ENCODE results near the gene EXOSC5.
A peak's percentile ranks its signal among the peaks of the same experiment; 100 is the strongest.
"Not testable (repeated sequence)": the region's sequence is repeated elsewhere in the genome, so short reads cannot be mapped to it uniquely, and the experiment has no call there.

Gene EXOSC5

DNA sequence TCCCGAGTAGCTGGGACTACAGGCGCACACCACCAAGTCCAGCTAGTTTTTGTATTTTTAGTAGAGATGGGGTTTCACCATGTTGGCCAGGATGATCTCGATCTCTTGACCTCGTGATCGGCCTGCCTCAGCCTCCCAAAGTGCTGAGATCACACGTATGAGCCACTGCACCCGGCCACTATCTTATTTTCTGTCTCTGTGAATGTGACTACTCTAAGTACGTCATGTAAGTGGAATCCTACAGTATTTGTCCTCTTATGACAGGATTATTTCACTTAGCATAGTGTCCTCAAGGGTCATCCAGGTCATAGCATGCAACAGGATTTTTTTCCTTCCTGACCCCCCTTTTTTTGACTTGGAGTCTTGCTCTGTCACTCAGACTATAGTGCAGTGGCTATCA, 25.6 kb downstream of the EXOSC5 start:
- Histone ChIP-seq H3K4me3 (ENCODE audit: low read length) (no peak overlapping the region), H3K27me3 (ENCODE audit: control insufficient read depth, insufficient read depth, low read length) (no peaks in the 10 kb centered on the region), H3K27ac (ENCODE audit: low read length) (no peak overlapping the region), H3K9me3 (ENCODE audit: control insufficient read depth, insufficient read depth, low read length) (no peaks in the 10 kb centered on the region), H3K36me3 (ENCODE audit: control insufficient read depth, insufficient read depth, low read length) (no peaks in the 10 kb centered on the region), H3K4me1 (ENCODE audit: control insufficient read depth, insufficient read depth, low read length) (no peaks in the 10 kb centered on the region)
- DNase-seq (ENCODE audit: low read depth, low spot score) = no peak
- no CpG with 5 or more reads among the region's 8 CpGs for WGBS (ENCODE audit: insufficient coverage, insufficient read length)

GRCh38 chr19:41371119-41371518, 26.0 kb downstream of the EXOSC5 start:
- not testable (repeated sequence) for DNase-seq (ENCODE audit: low read depth, low spot score); H3K27me3 ChIP-seq (ENCODE audit: control insufficient read depth, insufficient read depth, low read length); H3K4me1 ChIP-seq (ENCODE audit: control insufficient read depth, insufficient read depth, low read length); H3K36me3 ChIP-seq (ENCODE audit: control insufficient read depth, insufficient read depth, low read length); H3K27ac ChIP-seq (ENCODE audit: low read length); H3K9me3 ChIP-seq (ENCODE audit: control insufficient read depth, insufficient read depth, low read length); H3K4me3 ChIP-seq (ENCODE audit: low read length)
- no CpG with 5 or more reads among the region's 5 CpGs for WGBS (ENCODE audit: insufficient coverage, insufficient read length)

DNA sequence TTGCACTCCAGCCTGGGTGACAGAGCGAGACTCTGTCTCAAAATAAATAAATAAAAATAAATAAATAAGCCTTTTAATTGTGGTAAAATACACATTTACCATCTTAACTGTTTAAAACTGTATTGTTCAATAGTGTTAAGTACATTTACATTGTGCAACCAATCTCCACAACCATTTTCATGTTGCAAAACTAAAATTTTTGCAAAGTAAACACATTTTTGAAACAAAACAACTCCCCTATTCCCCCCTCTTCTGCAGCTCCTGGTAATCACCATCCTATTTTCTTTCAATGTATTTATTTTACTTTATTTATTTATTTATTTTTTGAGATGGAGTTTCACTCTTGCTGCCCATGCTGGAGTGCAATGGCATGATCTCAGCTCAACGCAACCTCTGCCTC, 27.4 kb downstream of the EXOSC5 start:
- Histone ChIP-seq H3K9me3 (ENCODE audit: control insufficient read depth, insufficient read depth, low read length) (no peaks in the 10 kb centered on the region), H3K36me3 (ENCODE audit: control insufficient read depth, insufficient read depth, low read length) (no peaks in the 10 kb centered on the region), H3K27me3 (ENCODE audit: control insufficient read depth, insufficient read depth, low read length) (no peaks in the 10 kb centered on the region), H3K27ac (ENCODE audit: low read length) (no peak overlapping the region), H3K4me3 (ENCODE audit: low read length) (no peak overlapping the region), H3K4me1 (ENCODE audit: control insufficient read depth, insufficient read depth, low read length) (no peaks in the 10 kb centered on the region)
- no peak for DNase-seq (ENCODE audit: low read depth, low spot score)
- no CpG with 5 or more reads among the region's 2 CpGs for WGBS (ENCODE audit: insufficient coverage, insufficient read length)

GRCh38 chr19:41367848-41368301, 29.3 kb downstream of the EXOSC5 start:
- no peak for DNase-seq (ENCODE audit: low read depth, low spot score)
- WGBS (ENCODE audit: insufficient coverage, insufficient read length) = no CpG with 5 or more reads among the region's 6 CpGs
- H3K4me1 ChIP-seq (ENCODE audit: control insufficient read depth, insufficient read depth, low read length) = no peaks in the 10 kb centered on the region
- H3K36me3 ChIP-seq (ENCODE audit: control insufficient read depth, insufficient read depth, low read length) = no peaks in the 10 kb centered on the region
- H3K27me3 ChIP-seq (ENCODE audit: control insufficient read depth, insufficient read depth, low read length) = no peaks in the 10 kb centered on the region
- H3K9me3 ChIP-seq (ENCODE audit: control insufficient read depth, insufficient read depth, low read length) = no peaks in the 10 kb centered on the region
- H3K4me3 ChIP-seq (ENCODE audit: low read length) = no peak overlapping the region
- no peak overlapping the region for H3K27ac ChIP-seq (ENCODE audit: low read length)

DNA sequence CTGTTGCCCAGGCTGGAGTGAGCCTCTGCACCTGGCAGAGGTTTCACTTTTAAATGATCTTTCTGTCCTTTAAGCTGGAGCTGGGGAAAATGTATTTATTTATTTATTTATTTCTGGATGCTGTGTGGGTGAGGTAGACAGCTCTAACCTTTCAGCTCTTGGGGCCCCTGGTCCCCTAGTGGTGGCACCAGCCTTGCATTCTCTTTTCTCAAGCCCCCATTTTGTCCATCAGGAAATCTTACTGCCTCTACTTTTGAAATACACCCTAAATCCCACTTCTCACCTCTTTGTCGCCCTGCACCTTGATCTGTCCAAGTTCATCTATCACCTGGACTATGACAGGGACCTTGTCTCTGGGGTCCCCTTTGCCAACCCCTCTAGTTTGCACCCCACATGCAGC, 31.1 kb downstream of the EXOSC5 start:
- Histone ChIP-seq H3K4me3 (ENCODE audit: low read length) (no peak overlapping the region), H3K36me3 (ENCODE audit: control insufficient read depth, insufficient read depth, low read length) (no peaks in the 10 kb centered on the region), H3K9me3 (ENCODE audit: control insufficient read depth, insufficient read depth, low read length) (no peaks in the 10 kb centered on the region), H3K27me3 (ENCODE audit: control insufficient read depth, insufficient read depth, low read length) (no peaks in the 10 kb centered on the region), H3K27ac (ENCODE audit: low read length) (no peak overlapping the region), H3K4me1 (ENCODE audit: control insufficient read depth, insufficient read depth, low read length) (no peaks in the 10 kb centered on the region)
- WGBS (ENCODE audit: insufficient coverage, insufficient read length) = no CpG with 5 or more reads among the region's 1 CpG
- DNase-seq (ENCODE audit: low read depth, low spot score) = no peak

DNA sequence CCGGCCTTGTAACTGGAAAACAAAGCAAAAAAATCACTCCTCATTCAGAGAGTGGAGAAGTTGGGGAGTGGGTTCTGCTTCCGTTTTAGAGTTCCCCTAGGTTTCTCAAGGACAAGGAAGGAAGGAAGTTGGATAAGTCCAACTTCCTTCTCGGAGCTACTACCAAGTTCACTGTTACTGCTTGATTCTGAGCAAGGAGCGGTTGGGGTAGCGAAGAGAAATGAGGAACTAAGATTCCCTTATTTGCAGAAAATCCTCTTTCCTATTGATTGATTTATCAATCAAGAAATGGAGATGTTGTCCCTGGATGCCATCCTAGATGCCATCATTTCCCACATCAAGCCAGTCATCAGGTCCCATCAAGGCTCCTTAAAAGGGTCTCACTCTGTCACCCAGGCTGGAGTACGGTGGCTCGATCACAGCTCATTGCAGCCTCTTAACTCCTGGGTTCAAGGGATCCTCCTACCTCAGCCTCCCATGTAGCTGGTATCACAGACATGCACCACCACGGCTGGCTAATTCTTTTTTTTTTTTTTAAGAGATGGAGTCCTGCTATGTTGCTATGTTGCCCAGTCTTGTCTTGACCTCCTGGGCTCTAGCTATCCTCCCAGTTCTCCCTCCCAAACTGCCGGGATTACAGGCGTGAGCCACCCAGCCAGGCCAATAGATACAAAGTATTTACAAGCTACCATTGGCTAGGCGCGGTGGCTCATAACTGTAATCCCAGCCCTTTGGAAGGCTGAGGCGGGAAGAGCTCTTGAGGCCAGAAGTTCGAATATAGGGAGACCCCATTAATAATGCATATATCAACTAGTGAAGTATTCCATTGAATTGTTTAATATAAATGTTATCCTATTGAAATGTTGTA, 32.4 kb downstream of the EXOSC5 start:
- Histone ChIP-seq H3K27ac (ENCODE audit: low read length) (no peak overlapping the region), H3K9me3 (ENCODE audit: control insufficient read depth, insufficient read depth, low read length) (no peaks in the 10 kb centered on the region), H3K27me3 (ENCODE audit: control insufficient read depth, insufficient read depth, low read length) (no peaks in the 10 kb centered on the region), H3K4me1 (ENCODE audit: control insufficient read depth, insufficient read depth, low read length) (no peaks in the 10 kb centered on the region), H3K4me3 (ENCODE audit: low read length) (peak overlapping the region; percentile 51; the same call in 1 of the 2 replicates), H3K36me3 (ENCODE audit: control insufficient read depth, insufficient read depth, low read length) (no peaks in the 10 kb centered on the region)
- WGBS (ENCODE audit: insufficient coverage, insufficient read length) = no CpG with 5 or more reads among the region's 14 CpGs
- no peak for DNase-seq (ENCODE audit: low read depth, low spot score)

- DNase-seq (ENCODE audit: low read depth, low spot score) = peak; percentile 97
- Histone ChIP-seq H3K27me3 (ENCODE audit: control insufficient read depth, insufficient read depth, low read length) (no peaks in the 10 kb centered on the region), H3K36me3 (ENCODE audit: control insufficient read depth, insufficient read depth, low read length) (no peaks in the 10 kb centered on the region), H3K4me3 (ENCODE audit: low read length) (peak within 1 kb of the TSS; percentile 71; the same call in 1 of the 2 replicates), H3K4me1 (ENCODE audit: control insufficient read depth, insufficient read depth, low read length) (no peaks in the 10 kb centered on the region), H3K27ac (ENCODE audit: low read length) (no peak within 1 kb of the TSS), H3K9me3 (ENCODE audit: control insufficient read depth, insufficient read depth, low read length) (no peaks in the 10 kb centered on the region)
- no CpG with 5 or more reads among the region's 56 CpGs for WGBS (ENCODE audit: insufficient coverage, insufficient read length)
Measured at GRCh38 chr19:41363753-41364523, 33.2 kb downstream of the EXOSC5 start, which contains the start of gene B9D2. B9D2 (minus strand) TSS chr19:41364149; CDS start chr19:41363519, 630 bp downstream.

- WGBS (ENCODE audit: insufficient coverage, insufficient read length) = no CpG with 5 or more reads among the region's 6 CpGs
- no peak for DNase-seq (ENCODE audit: low read depth, low spot score)
- Histone ChIP-seq H3K36me3 (ENCODE audit: control insufficient read depth, insufficient read depth, low read length) (no peaks in the 10 kb centered on the region), H3K27ac (ENCODE audit: low read length) (no peak overlapping the region), H3K9me3 (ENCODE audit: control insufficient read depth, insufficient read depth, low read length) (no peaks in the 10 kb centered on the region), H3K27me3 (ENCODE audit: control insufficient read depth, insufficient read depth, low read length) (no peaks in the 10 kb centered on the region), H3K4me3 (ENCODE audit: low read length) (peak overlapping the region; percentile 14; the same call in 1 of the 2 replicates), H3K4me1 (ENCODE audit: control insufficient read depth, insufficient read depth, low read length) (no peaks in the 10 kb centered on the region)
Measured at GRCh38 chr19:41363371-41363752, 33.8 kb downstream of the EXOSC5 start.

DNA sequence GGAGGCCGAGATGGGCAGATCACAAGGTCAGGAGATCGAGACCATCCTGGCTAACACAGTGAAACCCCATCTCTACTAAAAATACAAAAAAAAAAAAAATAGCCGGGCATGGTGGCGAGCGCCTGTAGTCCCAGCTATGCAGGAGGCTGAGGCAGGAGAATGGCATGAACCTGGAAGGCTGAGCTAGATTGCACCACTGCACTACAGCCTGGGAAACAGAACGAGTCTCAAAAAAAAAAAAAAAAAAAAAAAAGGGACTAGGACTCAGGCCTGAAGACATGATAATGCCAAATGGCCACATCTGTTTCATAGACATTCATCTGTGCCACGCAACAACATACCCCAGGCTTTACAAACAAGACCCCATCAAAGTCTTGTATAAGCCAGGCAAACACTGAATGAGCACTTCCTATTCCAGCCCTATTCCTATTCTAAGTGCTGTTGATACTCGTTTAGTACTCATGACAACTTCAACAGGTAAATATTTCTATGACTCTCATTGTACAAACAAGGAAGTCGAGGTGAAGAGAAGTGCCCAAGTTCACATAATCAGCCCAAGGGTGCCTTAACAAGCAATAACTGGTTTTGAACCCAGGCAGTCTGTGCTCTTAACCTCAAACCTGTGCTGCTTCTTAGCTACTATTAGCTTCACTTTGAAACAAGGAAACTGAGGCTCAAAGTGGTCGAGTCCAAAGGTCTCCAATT, 34.9 kb downstream of the EXOSC5 start:
- no peaks in the 10 kb centered on the region for H3K9me3 ChIP-seq (ENCODE audit: control insufficient read depth, insufficient read depth, low read length)
- H3K4me3 ChIP-seq (ENCODE audit: low read length) = no peak overlapping the region
- H3K27ac ChIP-seq (ENCODE audit: low read length) = no peak overlapping the region
- H3K4me1 ChIP-seq (ENCODE audit: control insufficient read depth, insufficient read depth, low read length) = no peaks in the 10 kb centered on the region
- no CpG with 5 or more reads among the region's 10 CpGs for WGBS (ENCODE audit: insufficient coverage, insufficient read length)
- DNase-seq (ENCODE audit: low read depth, low spot score) = no peak
- no peaks in the 10 kb centered on the region for H3K36me3 ChIP-seq (ENCODE audit: control insufficient read depth, insufficient read depth, low read length)
- no peaks in the 10 kb centered on the region for H3K27me3 ChIP-seq (ENCODE audit: control insufficient read depth, insufficient read depth, low read length)

- peaks cover under 1% of the 10 kb centered on the region; the same call in 1 of the 2 replicates for H3K4me1 ChIP-seq (ENCODE audit: control insufficient read depth, insufficient read depth, low read length)
- WGBS (ENCODE audit: insufficient coverage, insufficient read length) = no CpG with 5 or more reads among the region's 1 CpG
- no peak for DNase-seq (ENCODE audit: low read depth, low spot score)
- no peaks in the 10 kb centered on the region for H3K27me3 ChIP-seq (ENCODE audit: control insufficient read depth, insufficient read depth, low read length)
- H3K9me3 ChIP-seq (ENCODE audit: control insufficient read depth, insufficient read depth, low read length) = no peaks in the 10 kb centered on the region
- H3K4me3 ChIP-seq (ENCODE audit: low read length) = no peak overlapping the region
- H3K27ac ChIP-seq (ENCODE audit: low read length) = no peak overlapping the region
- no peaks in the 10 kb centered on the region for H3K36me3 ChIP-seq (ENCODE audit: control insufficient read depth, insufficient read depth, low read length)
Measured at GRCh38 chr19:41359741-41360140, 37.4 kb downstream of the EXOSC5 start.

Measured in iPS DF 6.9 (cell line).